Astrocyte (in vitro differentiated cells and primary cell): ENCODE results near the gene BTBD1.

ENCODE experiments used
- EZH2 ChIP-seq: IDR thresholded peaks from 2 replicates; pipeline ENCODE4 v1.6.1; 2012; ENCODE audit warnings: mild to moderate bottlenecking, low read length, inconsistent platforms; ENCODE audit not compliant: insufficient read depth
- TF ChIP-seq, protein P1 (sequence below): IDR thresholded peaks from 2 replicates; pipeline ENCODE4 v1.5.1; 2011; ENCODE audit warnings: low read depth, mild to moderate bottlenecking, inconsistent platforms, low read length, moderate library complexity; ENCODE audit not compliant: insufficient read depth

DNA sequence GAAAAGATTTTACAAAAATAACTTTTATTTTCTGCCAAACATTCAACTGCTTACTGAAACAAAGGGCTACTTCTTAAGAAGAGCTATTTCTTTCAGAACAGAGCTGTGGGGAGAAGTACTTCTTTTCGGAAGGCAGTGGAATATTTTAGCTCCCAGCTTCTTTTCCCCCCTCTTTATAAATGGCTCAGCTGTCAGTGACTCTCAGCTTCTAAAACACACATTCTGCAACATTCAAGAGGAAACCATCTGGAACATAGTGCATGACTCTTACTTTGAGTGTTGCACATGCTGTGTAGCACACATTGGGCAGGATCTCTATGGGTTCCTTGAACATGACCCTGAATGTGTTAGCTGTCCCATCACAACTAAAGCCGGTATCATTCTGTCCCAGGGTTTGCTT, 48.6 kb downstream of the BTBD1 start:
- TF ChIP-seq EZH2: no peak
- TF ChIP-seq, protein P1, sequence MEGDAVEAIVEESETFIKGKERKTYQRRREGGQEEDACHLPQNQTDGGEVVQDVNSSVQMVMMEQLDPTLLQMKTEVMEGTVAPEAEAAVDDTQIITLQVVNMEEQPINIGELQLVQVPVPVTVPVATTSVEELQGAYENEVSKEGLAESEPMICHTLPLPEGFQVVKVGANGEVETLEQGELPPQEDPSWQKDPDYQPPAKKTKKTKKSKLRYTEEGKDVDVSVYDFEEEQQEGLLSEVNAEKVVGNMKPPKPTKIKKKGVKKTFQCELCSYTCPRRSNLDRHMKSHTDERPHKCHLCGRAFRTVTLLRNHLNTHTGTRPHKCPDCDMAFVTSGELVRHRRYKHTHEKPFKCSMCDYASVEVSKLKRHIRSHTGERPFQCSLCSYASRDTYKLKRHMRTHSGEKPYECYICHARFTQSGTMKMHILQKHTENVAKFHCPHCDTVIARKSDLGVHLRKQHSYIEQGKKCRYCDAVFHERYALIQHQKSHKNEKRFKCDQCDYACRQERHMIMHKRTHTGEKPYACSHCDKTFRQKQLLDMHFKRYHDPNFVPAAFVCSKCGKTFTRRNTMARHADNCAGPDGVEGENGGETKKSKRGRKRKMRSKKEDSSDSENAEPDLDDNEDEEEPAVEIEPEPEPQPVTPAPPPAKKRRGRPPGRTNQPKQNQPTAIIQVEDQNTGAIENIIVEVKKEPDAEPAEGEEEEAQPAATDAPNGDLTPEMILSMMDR: no peak
